Natural killer cell (primary cell): ENCODE measurements around the gene PRDX4. TPM values are rescaled to one million over a fixed set of nuclear protein-coding genes. Genes with fewer than 3 reads are reported as not detected.

Experiments used
- ATAC-seq, 3 donors: fragments of 150-1000 bp in 2 of 3; fragments of 200-7000 bp in 1 of 3; cut with Tn5 transposase; 1 replicate in 1 of 3; 2 replicates in 2 of 3; pipeline ENCODE4 v1.10.0; 2021; ENCODE audit warnings: mild to moderate bottlenecking in 2 of 3, moderate library complexity in 2 of 3
- DNase-seq, 2 donors: peaks; one replicate each; pipeline versions ENCODE4 v3.0.0 to v3.0.0-alpha.2; 2013 to 2021; ENCODE audit warnings: mixed read lengths in 1 of 2
- H3K27ac ChIP-seq: one replicate; pipeline ENCODE4 v1.5.1; 2013; ENCODE audit warnings: mild to moderate bottlenecking, low read length
- H3K27me3 ChIP-seq: one replicate; pipeline ENCODE4 v1.6.1; 2013; ENCODE audit warnings: low read length; ENCODE audit not compliant: control insufficient read depth, insufficient read depth
- H3K36me3 ChIP-seq: one replicate; pipeline ENCODE4 v1.6.1; 2013; ENCODE audit warnings: low read length; ENCODE audit not compliant: control insufficient read depth, insufficient read depth
- H3K4me1 ChIP-seq: one replicate; pipeline ENCODE4 v1.6.1; 2013; ENCODE audit warnings: low read length; ENCODE audit not compliant: control insufficient read depth, insufficient read depth
- H3K4me3 ChIP-seq: one replicate; pipeline ENCODE4 v1.5.1; 2013; ENCODE audit warnings: low read length
- H3K9me3 ChIP-seq: one replicate; pipeline ENCODE4 v1.6.1; 2013; ENCODE audit warnings: low read length; ENCODE audit not compliant: control insufficient read depth, insufficient read depth
- H3K27ac Mint-ChIP-seq, 2 donors: one replicate each; pipeline ENCODE4 v1.8.0; 2022; ENCODE audit warnings: mild to moderate bottlenecking in 2 of 2, mixed read lengths in 2 of 2, moderate library complexity in 1 of 2
- H3K27me3 Mint-ChIP-seq, 2 donors: one replicate each; pipeline ENCODE4 v1.8.0; 2022; ENCODE audit warnings: low read depth in 2 of 2, mixed read lengths in 2 of 2
- H3K36me3 Mint-ChIP-seq: one replicate; pipeline ENCODE4 v1.8.0; 2022; ENCODE audit warnings: mixed read lengths
- H3K4me1 Mint-ChIP-seq, 2 donors: one replicate each; pipeline ENCODE4 v1.8.0; 2022; ENCODE audit warnings: mixed read lengths in 2 of 2
- H3K4me3 Mint-ChIP-seq: one replicate; pipeline ENCODE4 v1.8.0; 2022; ENCODE audit warnings: mild to moderate bottlenecking, moderate library complexity, mixed read lengths
- H3K9me3 Mint-ChIP-seq, 2 donors: one replicate each; pipeline ENCODE4 v1.8.0; 2022; ENCODE audit warnings: mixed read lengths in 2 of 2
- whole genome bisulfite sequencing: methylation state at CpG from one replicate; pipeline ENCODE4 v1.1.7; 2013; ENCODE audit warnings: missing lambda C conversion rate; ENCODE audit not compliant: insufficient coverage; 5-methylcytosine and 5-hydroxymethylcytosine counted together
- intact Hi-C: fragments of 100-400 bp; cut with micrococcal nuclease; formaldehyde crosslinking; loops from one replicate; pipeline ENCODE4 v1.14.2; 2022
- total RNA-seq, 4 donors: library from RNA; stranded (reverse); fragments of 120-200 nt in 1 of 4; gene quantifications; one replicate each; pipeline versions ENCODE4 v1.2.3 to v1.2.4, GENCODE V29; 2013 to 2022
- TF ChIP-seq, protein P1 (sequence below): fragments of 200-600 bp; IDR thresholded peaks from one replicate; pipeline ENCODE4 v1.8.0; 2022; ENCODE audit warnings: antibody characterized with exemption

PRDX4 gene
- total RNA-seq, 3 donors from 2014 or later (not counting 1 experiment from before 2014, with no cell fraction given) = 6.8 to 13.5 (median 7.8) TPM

DNA sequence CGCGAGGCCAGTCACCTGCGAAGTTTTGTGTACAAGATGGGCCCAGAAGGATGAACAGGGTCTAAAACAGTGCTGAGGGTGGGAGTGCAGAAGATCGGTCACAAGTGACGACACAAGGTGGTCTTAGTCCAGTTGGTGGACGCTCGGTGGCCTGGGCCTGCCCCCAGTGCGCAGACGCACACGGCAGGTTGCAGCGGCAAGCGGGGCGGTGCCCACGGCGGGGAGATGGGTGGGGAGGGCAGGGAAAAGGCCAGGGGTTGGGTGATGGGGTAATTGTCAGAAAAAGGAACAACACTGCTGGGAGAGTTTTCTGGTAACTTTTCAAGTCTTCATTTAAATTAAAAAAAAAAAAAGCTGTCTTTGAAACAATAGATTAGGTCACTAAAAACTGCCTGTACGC lies 1.0 kb upstream of the PRDX4 start:
- H3K9me3 Mint-ChIP-seq = no peaks in the 10 kb centered on the region
- H3K4me3 Mint-ChIP-seq = no peak overlapping the region
- no peak for DNase-seq

DNA sequence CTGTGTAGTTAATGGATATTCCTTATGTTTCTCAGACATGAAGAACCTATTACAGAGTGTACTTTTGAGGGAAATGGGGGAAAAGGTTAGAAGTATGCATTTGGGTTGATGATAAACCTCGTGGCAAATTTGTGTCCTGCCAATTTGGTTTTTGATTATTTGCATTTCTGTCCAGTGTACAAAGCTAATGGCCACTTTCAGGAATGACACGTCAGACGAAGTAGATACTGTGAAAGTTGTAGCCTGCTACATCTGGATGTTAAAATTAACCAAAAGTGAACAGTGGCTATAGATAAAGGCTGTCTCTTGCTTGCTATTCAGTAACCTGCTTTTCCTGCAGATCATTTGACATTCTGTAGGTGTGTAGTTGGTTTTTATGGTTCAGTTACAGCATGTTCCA lies 1.0 kb downstream of the PRDX4 start:
- intact Hi-C loops = loop anchor here (10.0 kb wide), 2 partner anchors 116 to 386 kb away; partner anchors contain the start of genes EIF2S3 and SAT1
- no peak for ATAC-seq
- H3K4me3 ChIP-seq = peak overlapping the region; percentile 78
- H3K4me1 Mint-ChIP-seq = peaks cover 0 to 8% of the 10 kb centered on the region in 2 donors
- H3K36me3 Mint-ChIP-seq = no peaks in the 10 kb centered on the region
- H3K36me3 ChIP-seq = peaks cover 4% of the 10 kb centered on the region
- H3K27me3 Mint-ChIP-seq = no peaks in the 10 kb centered on the region
- H3K4me1 ChIP-seq = peaks cover 3% of the 10 kb centered on the region
- no peaks in the 10 kb centered on the region for H3K9me3 Mint-ChIP-seq
- WGBS = 9% methylated on average over 3 of the region's 3 CpGs
- H3K9me3 ChIP-seq = no peaks in the 10 kb centered on the region
- H3K4me3 Mint-ChIP-seq = peak overlapping the region; percentile 86
- TF ChIP-seq, protein P1, sequence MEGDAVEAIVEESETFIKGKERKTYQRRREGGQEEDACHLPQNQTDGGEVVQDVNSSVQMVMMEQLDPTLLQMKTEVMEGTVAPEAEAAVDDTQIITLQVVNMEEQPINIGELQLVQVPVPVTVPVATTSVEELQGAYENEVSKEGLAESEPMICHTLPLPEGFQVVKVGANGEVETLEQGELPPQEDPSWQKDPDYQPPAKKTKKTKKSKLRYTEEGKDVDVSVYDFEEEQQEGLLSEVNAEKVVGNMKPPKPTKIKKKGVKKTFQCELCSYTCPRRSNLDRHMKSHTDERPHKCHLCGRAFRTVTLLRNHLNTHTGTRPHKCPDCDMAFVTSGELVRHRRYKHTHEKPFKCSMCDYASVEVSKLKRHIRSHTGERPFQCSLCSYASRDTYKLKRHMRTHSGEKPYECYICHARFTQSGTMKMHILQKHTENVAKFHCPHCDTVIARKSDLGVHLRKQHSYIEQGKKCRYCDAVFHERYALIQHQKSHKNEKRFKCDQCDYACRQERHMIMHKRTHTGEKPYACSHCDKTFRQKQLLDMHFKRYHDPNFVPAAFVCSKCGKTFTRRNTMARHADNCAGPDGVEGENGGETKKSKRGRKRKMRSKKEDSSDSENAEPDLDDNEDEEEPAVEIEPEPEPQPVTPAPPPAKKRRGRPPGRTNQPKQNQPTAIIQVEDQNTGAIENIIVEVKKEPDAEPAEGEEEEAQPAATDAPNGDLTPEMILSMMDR = no peak
- peak overlapping the region; percentile 80 for H3K27ac ChIP-seq
- H3K27me3 ChIP-seq = no peaks in the 10 kb centered on the region
- DNase-seq = no peak
- H3K27ac Mint-ChIP-seq = peak overlapping the region; percentile 52 to 85

More for the DNA sequence above, 1.0 kb upstream of the PRDX4 start:
- H3K9me3 ChIP-seq = no peaks in the 10 kb centered on the region
- Mint-ChIP-seq H3K36me3 (no peaks in the 10 kb centered on the region), H3K4me1 (peaks cover 15 to 23% of the 10 kb centered on the region in 2 donors), H3K27ac (peak overlapping the region in 1 of 2 donors; percentile 29), H3K27me3 (no peaks in the 10 kb centered on the region)
- ATAC-seq = no peak
- over 99% methylated on average over 15 of the region's 16 CpGs for WGBS
- H3K27me3 ChIP-seq = no peaks in the 10 kb centered on the region
- H3K4me1 ChIP-seq = peaks cover 6% of the 10 kb centered on the region
- intact Hi-C loops = loop anchor here (10.0 kb wide), 2 partner anchors 119 to 389 kb away; partner anchors contain the start of genes EIF2S3 and SAT1
- no peak overlapping the region for H3K4me3 ChIP-seq
- H3K27ac ChIP-seq = no peak overlapping the region
- TF ChIP-seq, protein P1 = no peak
- peaks cover 4% of the 10 kb centered on the region for H3K36me3 ChIP-seq

DNA sequence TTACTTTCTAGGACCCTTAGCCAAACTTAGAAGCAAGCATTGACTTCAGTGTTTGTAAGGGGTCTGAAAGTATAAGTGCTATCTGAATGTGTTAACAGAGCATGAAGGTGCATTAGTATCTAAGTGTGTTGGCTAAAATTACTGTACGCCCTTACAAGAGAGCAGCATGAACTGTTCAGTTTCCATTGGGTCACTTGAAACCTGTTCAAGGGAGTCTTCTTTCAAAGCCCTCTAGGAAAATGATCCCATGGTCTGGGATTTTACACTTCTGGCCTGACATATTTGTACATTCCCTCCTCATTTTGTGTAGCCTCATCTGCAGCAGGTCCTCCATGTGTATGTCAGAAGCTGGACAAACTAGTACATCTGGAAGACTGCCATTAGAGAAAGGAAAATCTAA lies 3.2 kb downstream of the PRDX4 start:
- WGBS = 92% methylated on average over 1 of the region's 1 CpG

More for the DNA sequence above, 3.2 kb downstream of the PRDX4 start:
- Mint-ChIP-seq H3K4me3 (no peak overlapping the region), H3K27ac (no peak overlapping the region), H3K27me3 (no peaks in the 10 kb centered on the region), H3K9me3 (no peaks in the 10 kb centered on the region), H3K36me3 (no peaks in the 10 kb centered on the region), H3K4me1 (peaks cover 0 to 8% of the 10 kb centered on the region in 2 donors)
- H3K27me3 ChIP-seq = no peaks in the 10 kb centered on the region
- ATAC-seq (no peak), DNase-seq (no peak)
- no peaks in the 10 kb centered on the region for H3K9me3 ChIP-seq
- TF ChIP-seq, protein P1 = no peak
- intact Hi-C loops = no loop called here
- no peak overlapping the region for H3K4me3 ChIP-seq
- H3K36me3 ChIP-seq = peaks cover 4% of the 10 kb centered on the region
- peaks cover 3% of the 10 kb centered on the region for H3K4me1 ChIP-seq
- H3K27ac ChIP-seq = no peak overlapping the region
